ENCODE data around the gene SPEF1.
"Not testable (repeated sequence)": the region's sequence is repeated elsewhere in the genome, so short reads cannot be mapped to it uniquely, and the experiment has no call there.

Gene SPEF1

DNA sequence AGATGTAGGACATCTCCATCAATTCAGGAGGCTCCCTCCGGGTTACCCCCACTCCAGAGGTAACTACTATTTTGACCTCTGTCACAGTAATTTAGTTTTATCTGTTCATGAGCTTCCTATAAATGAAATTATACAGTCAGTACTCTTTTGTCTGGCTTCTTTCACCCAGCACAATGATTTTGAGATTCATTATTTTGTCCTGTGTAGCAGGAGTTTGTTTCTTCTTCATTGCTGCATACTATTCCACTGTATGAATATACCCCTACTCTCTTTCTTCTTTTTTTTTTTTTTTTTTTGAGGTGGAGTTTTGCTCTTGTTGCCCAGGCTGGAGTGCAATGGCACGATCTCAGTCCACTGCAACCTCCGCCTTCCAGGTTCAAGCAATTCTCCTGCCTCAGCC, 27.3 kb upstream of the SPEF1 start:
- no peak for DNase-seq

DNA sequence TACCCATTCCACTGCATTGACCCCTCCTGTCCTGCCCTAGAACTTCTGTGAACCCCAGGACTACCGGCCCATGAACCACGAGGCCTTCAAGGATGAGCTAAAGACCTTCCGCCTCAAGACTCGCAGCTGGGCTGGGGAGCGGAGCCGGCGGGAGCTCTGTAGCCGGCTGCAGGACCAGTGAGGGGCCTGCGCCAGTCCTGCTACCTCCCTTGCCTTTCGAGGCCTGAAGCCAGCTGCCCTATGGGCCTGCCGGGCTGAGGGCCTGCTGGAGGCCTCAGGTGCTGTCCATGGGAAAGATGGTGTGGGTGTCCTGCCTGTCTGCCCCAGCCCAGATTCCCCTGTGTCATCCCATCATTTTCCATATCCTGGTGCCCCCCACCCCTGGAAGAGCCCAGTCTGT, 23.5 kb upstream of the SPEF1 start:
- DNase-seq, result no peak

DNA sequence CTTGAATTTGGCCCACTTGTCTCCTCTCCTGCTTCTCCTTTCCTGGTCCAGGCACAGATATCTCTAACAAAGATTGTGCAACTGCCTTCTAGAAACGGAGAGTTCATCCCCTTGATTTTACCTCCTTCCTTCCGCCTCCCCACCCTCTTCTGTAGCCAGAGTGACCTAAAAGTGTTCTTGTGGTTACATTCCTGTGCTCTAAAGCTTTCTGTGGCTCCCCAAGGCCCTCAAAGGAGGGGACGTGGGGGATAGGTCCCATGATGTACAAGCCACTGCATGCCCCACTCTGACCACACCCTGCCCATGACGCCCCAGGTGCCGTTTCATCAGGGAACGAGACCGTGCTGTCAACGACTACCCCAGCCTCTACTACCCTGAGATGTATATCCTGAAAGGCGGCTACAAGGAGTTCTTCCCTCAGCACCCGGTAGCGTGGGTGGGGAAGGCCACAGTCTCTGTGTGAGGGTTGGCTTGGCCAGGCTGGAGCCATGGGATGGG, 23.1 kb upstream of the SPEF1 start:
- no peak for DNase-seq

DNA sequence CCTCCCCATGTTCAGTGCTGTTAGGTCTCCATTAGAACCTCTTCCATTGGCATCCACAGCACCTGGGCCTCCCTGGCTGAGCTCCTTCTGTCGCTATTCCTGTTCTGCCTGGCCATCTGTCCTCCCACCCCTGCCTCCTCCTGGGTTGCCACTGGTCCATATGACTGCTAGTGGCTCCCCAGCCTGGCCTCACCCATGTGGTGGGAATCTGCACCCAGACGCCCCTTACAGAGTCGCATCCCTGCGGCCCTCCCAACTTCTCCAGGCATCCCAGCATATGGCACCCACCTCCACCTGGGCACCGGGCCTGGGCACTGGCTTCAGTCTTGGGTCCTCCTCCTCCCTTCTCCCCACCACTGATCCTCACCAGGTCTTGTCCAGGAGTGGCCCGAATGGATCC, 22.6 kb upstream of the SPEF1 start:
- DNase-seq, result no peak

DNA sequence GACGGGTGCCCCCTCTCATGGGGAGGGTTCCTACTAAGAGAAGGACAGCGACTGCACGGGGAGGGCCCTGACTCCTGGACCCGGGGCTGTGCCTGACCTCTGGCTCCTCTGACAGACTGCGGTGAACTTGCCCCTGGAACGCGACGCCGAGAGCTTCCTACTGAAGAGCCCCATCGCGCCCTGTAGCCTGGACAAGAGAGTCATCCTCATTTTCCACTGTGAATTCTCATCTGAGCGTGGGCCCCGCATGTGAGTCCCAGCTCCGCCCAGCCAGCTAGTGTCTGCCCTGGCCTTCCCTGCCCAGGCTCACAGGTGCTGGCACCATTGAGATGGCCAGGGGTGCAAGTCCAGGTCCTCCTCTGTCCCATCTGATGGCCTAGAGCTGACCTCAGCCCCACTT, 22.0 kb upstream of the SPEF1 start:
- no peak for DNase-seq

DNA sequence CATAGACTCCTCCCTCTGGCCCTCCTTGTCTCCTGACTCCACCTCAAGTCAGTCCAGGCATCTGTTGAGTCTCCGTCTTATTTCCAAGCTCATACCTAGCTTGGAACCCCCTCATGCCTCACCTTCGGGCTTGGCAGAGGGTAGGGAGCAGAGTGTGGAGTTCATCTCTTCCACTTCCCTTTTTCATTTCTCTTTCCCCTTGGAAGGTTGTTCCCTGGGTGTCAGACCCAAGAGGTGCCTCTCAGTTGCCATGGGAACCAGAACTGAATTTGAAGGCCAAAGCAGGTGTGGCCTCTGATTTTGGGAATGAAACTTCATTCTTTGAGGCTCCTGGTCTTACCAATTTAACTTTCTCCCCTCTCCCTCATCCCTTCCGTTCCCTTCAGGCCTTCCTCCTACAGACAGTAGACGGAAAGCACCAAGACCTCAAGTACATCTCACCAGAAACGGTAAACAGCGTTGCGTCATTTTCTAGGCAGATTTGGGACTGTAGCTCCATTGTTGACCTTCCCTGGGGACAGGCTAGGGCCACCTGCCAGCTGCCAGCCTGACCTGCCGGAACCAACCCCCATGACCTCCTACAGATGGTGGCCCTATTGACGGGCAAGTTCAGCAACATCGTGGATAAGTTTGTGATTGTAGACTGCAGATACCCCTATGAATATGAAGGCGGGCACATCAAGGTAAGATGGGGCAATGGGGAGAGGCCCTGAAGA, 21.4 kb upstream of the SPEF1 start:
- DNase-seq, result no peak

DNA sequence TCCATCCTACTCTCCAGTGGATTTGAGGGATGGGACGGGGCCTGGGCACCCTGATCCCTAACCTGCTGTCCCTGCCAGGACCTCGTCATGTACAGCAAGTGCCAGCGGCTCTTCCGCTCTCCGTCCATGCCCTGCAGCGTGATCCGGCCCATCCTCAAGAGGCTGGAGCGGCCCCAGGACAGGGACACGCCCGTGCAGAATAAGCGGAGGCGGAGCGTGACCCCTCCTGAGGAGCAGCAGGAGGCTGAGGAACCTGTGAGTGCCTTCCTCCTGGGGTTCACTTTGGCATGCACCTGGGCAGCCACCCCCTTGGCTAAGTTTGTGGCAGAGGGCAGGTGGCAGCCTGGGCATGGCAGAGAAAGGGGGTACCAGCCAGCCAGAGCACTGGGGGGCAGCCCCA, 20.6 kb upstream of the SPEF1 start:
- no peak for DNase-seq

DNA sequence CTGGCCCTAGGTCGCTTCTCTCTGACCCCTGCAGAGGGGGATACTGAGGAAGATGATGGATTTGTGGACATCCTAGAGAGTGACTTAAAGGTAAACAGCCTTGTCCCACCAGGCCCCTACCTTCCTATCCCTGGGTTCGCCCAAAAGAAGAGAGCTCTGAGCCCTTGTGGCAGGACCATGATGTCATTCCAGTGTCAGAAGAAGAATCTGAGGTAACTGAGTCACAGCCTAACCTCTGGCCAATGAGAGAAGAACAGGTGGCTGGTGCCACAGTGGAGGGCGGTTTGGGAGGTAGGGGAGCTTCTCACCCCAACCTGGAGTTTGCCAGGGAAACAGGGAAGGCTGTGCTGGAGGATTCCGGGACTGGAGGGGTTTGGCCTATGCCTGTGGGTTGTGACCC, 20.1 kb upstream of the SPEF1 start:
- no peak for DNase-seq

DNA sequence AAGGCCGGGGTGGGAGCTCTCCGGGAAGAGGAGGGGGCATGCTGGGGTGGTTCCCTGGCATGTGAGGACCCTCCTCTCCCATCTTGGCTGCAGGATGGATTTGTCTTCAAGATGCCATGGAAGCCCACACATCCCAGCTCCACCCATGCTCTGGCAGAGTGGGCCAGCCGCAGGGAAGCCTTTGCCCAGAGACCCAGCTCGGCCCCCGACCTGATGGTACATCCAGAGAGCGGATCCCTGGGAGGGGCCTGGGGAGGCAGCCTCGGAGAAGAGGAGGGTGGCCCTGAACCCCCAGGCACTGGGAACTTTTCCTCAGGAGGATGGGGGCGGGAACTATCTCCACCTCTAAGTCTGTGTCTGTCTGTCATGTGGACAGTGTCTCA, 19.6 kb upstream of the SPEF1 start:
- no peak for DNase-seq

DNA sequence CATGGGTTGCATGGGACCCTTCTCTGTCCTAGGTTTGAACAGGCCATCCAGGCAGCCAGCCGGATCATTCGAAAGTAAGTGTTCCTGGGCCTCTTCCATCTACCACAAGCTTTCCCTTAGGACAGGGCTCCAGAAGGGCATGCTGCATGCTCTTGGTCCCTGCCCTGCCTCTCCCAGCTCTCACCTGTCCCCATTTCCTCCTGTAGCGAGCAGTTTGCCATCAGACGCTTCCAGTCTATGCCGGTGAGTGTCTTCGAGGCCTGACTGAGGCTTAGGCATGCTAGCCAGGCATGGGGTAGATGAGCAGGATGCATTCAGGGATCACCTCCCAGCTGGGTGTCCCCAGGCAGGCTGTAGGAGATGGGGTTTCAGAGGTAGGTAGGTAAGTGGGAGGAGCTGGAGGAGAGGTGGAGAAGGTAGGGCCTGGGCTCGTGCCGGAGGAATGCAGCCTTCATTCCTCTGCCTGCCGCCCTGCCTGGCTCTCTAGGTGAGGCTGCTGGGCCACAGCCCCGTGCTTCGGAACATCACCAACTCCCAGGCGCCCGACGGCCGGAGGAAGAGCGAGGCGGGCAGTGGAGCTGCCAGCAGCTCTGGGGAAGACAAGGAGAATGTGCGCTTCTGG, 19.1 kb upstream of the SPEF1 start:
- DNase-seq, result no peak

DNA sequence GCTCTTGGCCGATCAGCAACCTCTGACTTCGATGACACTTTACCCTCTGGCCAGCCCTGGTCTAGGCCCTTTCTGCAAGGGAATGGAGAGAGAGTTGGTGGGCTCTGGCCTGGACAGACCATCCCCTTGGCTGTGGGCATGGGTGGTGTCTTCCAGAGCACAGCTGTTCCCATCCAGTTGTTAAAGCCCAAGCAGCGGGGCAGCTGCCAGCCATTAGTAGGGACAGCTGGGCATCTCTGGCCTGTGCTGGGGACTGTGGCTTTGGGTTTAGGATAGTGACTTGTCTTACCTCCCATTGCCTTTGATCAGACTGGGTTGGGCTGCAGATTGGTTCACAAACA, 17.6 kb upstream of the SPEF1 start:
- DNase-seq, result no peak

DNA sequence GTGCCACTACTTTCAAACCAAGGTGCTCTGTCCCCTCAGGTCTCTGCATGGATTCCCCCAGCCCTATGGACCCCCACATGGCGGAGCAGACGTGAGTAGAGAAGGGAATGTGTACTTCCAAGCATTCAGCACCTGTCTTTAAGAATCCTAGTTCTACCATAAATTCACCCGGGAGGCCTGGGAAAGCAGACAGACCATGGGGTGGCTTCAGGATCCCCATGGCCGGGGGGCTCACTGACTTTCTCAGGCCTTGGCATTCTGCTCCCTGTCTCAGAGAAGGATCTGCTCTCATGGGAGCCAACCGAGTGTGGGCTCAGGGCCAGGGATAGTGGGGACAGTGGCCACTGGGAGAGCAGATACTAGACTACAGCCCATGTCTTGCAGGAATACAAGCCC, 17.1 kb upstream of the SPEF1 start:
- DNase-seq, result no peak

DNA sequence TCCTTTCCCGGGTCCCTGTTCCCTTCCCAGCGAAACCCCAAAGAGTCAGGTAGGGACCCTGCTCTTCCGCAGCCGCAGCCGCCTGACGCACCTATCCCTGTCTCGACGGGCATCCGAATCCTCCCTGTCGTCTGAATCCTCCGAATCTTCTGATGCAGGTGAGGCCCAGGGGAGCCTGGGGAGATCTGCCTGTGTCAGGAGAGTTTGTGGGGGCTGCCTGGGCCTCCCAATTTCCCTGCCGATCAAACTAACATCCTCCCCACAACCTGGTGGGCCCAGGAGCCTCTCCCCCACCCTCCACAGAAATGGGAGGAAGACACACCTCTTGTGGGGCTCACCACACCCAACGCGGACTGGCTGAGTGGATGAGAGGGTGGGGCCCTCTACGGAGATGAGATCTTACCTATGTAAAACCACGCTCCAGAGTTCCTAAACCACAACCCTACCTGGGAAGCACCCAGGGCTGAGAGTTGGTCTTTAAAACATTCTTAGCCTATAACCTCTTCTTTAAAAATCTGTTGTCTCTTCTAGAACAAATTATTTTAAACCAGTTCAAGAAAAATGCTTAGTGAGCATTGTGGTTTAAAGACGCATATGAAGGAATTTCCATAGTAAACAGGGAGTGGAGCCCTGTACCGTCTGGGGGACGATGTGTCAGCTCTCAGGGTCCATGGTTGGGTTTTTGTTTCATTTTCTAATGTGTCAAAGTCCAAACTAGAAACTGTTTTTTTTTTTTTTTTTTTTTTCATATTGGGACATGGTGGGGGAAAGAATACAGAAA, 16.5 kb upstream of the SPEF1 start:
- DNase-seq, result peak; percentile 46

DNA sequence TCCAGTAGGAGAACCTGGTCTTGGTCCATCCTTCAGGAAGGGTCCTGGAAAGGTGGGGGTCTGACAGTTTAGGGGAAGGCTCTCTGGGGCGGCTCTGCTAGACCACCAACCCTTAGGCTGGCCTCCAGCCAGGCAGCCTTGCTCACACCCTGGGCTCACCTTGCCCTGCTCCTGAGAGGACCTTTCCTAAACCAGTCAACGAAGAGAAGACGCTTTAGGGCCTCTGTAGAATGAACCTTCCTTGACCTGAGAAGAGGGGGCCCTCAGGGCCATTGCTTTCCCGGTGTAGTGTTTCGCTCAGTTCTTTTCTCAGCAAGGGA, 15.9 kb upstream of the SPEF1 start:
- DNase-seq, result no peak

DNA sequence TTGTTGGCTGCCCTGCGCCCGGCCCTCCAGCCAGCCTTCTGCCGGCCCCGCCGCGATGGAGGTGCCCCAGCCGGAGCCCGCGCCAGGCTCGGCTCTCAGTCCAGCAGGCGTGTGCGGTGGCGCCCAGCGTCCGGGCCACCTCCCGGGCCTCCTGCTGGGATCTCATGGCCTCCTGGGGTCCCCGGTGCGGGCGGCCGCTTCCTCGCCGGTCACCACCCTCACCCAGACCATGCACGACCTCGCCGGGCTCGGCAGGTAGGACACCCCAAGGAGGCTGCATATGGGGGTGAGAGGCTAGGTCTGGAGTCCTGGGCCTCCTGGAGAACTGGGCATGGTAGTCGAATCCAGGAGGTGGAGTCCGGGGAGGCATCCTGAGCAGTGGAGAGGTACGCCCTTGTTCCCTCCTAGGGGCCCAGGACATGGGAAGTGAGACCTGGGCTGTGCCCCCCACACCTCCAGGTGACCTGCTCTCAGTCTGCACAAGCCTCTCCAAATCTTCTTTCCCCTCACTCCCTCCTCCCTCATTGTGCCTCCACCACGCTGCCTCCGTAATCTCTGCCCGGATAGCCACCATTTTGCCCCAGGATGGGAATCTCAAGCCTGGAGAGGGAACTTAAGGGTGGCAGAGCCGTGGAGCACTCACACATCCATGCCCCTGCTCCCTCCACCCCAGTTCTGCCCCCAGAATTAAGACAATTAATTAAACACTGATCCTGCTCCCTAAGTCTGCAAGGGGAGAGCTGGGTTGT, 15.4 kb upstream of the SPEF1 start:
- DNase-seq, result no peak

DNA sequence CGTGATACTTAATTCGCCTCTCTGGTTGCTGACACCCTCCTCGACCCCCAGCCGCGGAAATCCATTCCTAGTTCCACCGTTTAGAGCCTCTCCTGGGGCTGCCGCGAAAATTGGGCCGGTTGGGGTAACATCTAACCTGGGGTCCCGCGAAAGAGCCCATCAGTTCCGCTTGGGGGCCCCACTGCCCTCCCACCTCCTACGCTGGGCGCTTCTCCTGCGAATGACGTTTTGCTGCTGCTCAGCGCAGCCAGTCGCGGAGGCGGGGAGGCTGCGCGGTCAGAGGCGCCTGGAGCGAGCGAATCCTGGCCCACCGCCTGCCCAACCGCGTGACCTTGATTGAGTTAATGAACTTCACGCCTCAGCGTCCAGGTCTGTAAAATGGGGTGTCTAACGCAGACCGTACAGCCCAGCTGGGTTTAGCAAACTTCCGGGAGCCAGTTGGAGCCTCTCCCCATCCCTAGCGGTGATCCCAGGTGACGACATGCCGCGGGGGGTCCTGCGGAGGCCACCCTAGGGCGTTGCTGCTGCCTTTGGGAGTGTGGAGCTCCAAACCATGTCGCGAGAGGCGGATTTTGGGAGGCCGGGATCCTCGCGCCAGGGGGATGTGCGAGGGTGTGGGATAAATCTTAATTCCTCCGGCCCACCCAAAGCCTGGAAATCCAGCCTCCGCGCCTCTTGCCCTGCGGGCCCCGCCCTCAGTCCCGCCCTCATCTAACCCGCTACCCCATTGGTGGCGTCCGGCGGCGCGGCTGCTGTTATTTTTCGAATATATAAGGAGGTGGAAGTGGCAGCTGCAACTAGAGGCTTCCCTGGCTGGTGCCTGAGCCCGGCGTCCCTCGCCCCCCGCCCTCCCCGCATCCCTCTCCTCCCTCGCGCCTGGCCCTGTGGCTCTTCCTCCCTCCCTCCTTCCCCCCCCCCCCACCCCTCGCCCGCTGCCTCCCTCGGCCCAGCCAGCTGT, 14.5 kb upstream of the SPEF1 start, which contains the start of gene CDC25B:
Gene CDC25B (plus strand): TSS at position 800 of the 958 bp plus-strand sequence. CDS start 222 bp downstream, outside the sequence.
- peak; percentile 97 for DNase-seq

DNA sequence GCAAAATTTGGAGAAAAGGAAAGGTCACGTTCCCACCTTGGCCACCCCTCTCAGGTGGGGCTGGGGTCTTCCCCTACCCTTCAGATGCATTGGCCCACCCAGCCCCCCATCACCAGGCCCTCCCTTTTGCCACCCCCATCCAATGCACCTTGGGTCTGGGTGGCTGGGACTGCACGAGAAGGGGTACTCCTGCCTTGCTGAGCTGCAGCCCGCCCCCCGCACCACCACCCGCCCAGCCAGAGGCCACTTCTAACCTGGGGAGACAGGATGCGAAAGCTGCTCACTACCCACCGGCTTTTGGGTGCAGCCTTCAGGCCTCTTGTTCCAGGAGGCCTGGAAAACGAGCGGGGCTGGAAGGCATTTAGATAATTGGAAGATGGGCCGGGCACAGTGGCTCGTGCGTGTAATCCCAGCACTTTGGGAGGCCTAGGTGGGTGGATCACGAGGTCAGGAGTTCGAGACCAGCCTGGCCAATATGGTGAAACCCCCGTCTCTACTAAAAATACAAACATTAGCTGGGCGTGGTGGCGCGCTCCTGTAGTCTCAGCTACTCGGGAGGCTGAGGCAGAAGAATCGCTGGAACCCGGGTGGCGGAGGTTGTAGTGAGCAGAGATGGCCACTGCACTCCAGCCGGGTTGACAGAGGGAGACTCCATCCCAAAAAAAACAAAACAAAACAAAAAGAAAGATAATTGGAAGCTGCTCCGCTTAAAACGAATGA, 13.6 kb upstream of the SPEF1 start:
- no peak for DNase-seq

DNA sequence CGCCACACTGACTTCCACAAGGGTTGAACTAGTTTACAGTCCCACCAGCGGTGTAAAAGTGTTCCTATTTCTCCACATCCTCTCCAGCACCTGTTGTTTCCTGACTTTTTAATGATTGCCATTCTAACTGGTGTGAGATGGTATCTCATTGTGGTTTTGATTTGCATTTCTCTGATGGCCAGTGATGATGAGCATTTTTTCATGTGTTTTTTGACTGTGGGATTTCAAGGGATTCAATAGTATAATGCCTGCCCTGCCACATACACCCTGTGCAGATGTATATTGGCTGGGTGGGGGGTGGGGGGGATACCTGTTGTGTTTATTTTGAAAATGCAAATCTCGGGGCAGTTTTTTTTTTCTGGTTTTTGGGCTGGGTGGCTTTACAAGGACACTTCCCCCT, 12.9 kb upstream of the SPEF1 start:
- DNase-seq, result not testable (repeated sequence)

DNA sequence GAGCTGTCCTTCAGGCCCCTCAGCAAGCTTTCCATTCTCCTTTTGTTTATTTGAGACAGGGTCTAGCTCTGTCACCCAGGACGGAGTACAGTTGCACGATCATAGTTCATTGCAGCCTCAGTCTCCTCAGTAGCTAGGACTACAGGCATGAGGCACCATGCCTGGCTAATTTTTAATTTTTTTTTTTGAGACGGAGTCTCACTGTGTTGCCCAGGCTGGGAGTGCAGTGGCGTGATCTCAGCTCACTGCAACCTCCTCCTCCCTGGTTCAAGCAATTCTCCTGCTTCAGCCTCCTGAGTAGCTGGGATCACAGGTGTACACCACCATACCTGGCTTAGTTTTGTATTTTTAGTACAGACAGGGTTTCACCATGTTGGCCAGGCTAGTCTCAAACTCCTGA, 8.0 kb upstream of the SPEF1 start:
- DNase-seq, result not testable (repeated sequence)

DNA sequence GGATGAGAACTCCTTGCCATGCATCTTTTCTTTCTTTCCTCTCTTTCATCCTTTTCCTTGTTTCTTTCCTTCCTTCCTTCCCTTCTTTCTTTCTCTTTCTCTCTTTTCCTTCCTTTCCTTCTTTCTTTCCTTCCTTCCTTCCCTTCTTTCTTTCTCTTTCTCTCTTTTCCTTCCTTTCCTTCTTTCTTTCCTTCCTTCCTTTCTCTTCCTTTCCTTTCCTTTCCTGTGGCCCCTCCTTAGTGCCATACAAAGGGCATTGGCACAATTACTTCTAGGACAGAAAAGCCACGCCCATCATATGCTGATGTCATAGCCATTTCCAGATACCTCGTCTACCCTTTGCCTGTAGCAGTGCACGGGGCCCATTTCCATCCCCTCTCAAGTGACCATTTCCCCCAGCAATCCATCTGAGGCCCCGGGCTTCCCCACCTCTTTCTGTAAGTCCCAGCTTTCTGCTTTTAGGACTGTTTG, 7.5 kb upstream of the SPEF1 start:
- no peak for DNase-seq

DNA sequence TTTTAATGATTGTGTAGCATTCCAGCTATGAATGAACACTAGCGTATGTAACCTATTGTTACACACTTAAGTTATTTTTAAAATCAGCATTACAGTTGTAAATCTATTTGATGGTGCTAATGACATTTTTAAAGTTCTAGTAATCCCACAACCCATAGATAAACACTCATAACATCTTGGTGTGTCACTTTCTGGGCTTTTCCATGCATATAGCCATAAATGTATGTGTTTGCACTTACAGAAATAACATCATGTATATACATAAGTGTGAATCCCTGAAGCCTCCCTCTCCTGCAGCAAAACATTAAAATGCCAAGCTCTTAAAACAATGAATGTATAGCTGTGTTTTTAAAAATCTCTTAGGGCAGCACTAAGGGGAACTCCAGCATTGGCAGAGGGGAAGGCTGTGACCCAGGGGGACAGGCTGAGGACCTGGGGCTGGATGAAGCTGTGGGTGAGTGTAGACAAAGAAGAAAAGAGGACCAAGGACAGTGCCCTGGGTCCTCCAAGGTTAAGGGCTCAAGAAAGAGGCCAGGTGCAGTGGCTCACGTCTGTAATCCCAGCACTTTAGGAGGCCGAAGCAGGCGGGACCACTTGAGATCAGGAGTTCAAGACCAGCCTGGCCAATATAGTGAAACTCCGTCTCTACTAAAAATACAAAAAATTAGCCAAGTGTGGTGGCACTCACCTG, 6.2 kb upstream of the SPEF1 start:
- no peak for DNase-seq

All from NCI-H510A (cell line).